Activated naive CD8-positive, alpha-beta T cell treated with anti-CD3 and anti-CD28 coated beads, Interleukin-2, amount 10 ng/mL, durations not matched to agents 7 days and 5 days (primary cell): ENCODE data around the gene SIX5. TPM values are rescaled to one million over a fixed set of nuclear protein-coding genes. Genes with fewer than 3 reads are reported as not detected.

Experiments used
- ATAC-seq: fragments of 150-1000 bp; cut with Tn5 transposase; one replicate; pipeline ENCODE4 v1.10.0; 2021; ENCODE audit warnings: low read depth, moderate library complexity
- POLR2A ChIA-PET: fragments of 350-600 bp; sonication (Branson Sonifier 250); formaldehyde crosslinking; loops from one replicate; lab custom pipeline; 2021; ENCODE audit warnings: antibody characterized with exemption; lab: Charles Lee
- DNase-seq: peaks from one replicate; pipeline ENCODE4 v3.0.0; 2021
- H3K27ac Mint-ChIP-seq: one replicate; pipeline ENCODE4 v1.8.0; 2022; ENCODE audit warnings: mild to moderate bottlenecking, mixed read lengths
- H3K27me3 Mint-ChIP-seq: one replicate; pipeline ENCODE4 v1.8.0; 2022; ENCODE audit warnings: mild to moderate bottlenecking, moderate library complexity, mixed read lengths
- H3K36me3 Mint-ChIP-seq: one replicate; pipeline ENCODE4 v1.8.0; 2021; ENCODE audit warnings: mild to moderate bottlenecking, mixed read lengths
- H3K4me1 Mint-ChIP-seq: one replicate; pipeline ENCODE4 v1.8.0; 2021; ENCODE audit warnings: mixed read lengths
- H3K4me3 Mint-ChIP-seq: one replicate; pipeline ENCODE4 v1.8.0; 2022; ENCODE audit warnings: mild to moderate bottlenecking, moderate library complexity, mixed read lengths
- H3K9me3 Mint-ChIP-seq: one replicate; pipeline ENCODE4 v1.8.0; 2021; ENCODE audit warnings: mixed read lengths
- total RNA-seq, 2 experiments: library from RNA; stranded (reverse); gene quantifications; one replicate each; pipeline ENCODE4 v1.2.3, GENCODE V29; 2021

The SIX5 gene
- 1 to 10 TPM; 1.8 to 2.5 TPM for total RNA-seq

GRCh38 chr19:45768984-45769782 lies at the start of gene SIX5:
Gene SIX5 (minus strand): TSS chr19:45769252. CDS start chr19:45768844, 408 bp downstream.
- ATAC-seq: peak; percentile 70
- no peaks in the 10 kb centered on the region for H3K36me3 Mint-ChIP-seq
- peak within 1 kb of the TSS; percentile 91 for H3K4me3 Mint-ChIP-seq
- no peaks in the 10 kb centered on the region for H3K9me3 Mint-ChIP-seq
- H3K27ac Mint-ChIP-seq: peak within 1 kb of the TSS; percentile 86
- H3K4me1 Mint-ChIP-seq: peaks cover 5% of the 10 kb centered on the region
- peaks cover 17% of the 10 kb centered on the region for H3K27me3 Mint-ChIP-seq
- POLR2A ChIA-PET: interaction anchor here (0.6 to 3.0 kb wide), 17 partner anchors 10 to 1841 kb away, joined by 3 to 37 read pairs (median 7); partner anchors contain the start of genes CCDC61, DMPK, DMWD and FBXO46
- peak; percentile 99 for DNase-seq

GRCh38 chr19:45817725-45818301 lies 48.8 kb upstream of the SIX5 start:
- no peak for DNase-seq
- POLR2A ChIA-PET: interaction anchor here (0.7 to 1.6 kb wide), 4 partner anchors 12 to 1982 kb away, joined by 3 to 6 read pairs (median 3); no protein-coding TSS in a partner anchor

GRCh38 chr19:45817010-45817724 lies 48.1 kb upstream of the SIX5 start:
- no peak overlapping the region for H3K27ac Mint-ChIP-seq
- DNase-seq (peak; percentile 97), ATAC-seq (peak; percentile 97)
- POLR2A ChIA-PET: interaction anchor here (0.7 to 1.6 kb wide), 10 partner anchors 13 to 1983 kb away, joined by 3 to 6 read pairs (median 4); partner anchors contain the start of gene IRF2BP1
- H3K36me3 Mint-ChIP-seq: peaks cover 3% of the 10 kb centered on the region
- H3K27me3 Mint-ChIP-seq: no peaks in the 10 kb centered on the region
- no peak overlapping the region for H3K4me3 Mint-ChIP-seq
- no peaks in the 10 kb centered on the region for H3K4me1 Mint-ChIP-seq
- no peaks in the 10 kb centered on the region for H3K9me3 Mint-ChIP-seq

More at GRCh38 chr19:45817725-45818301, 48.8 kb upstream of the SIX5 start:
- H3K27ac Mint-ChIP-seq: no peak overlapping the region
- H3K4me1 Mint-ChIP-seq: no peaks in the 10 kb centered on the region
- ATAC-seq: no peak
- H3K9me3 Mint-ChIP-seq: no peaks in the 10 kb centered on the region
- H3K4me3 Mint-ChIP-seq: no peak overlapping the region
- H3K36me3 Mint-ChIP-seq: peaks cover 3% of the 10 kb centered on the region
- no peaks in the 10 kb centered on the region for H3K27me3 Mint-ChIP-seq

- POLR2A ChIA-PET: interaction anchor here (0.6 to 1.5 kb wide), 10 partner anchors 17 to 507 kb away, joined by 3 to 6 read pairs (median 4); partner anchors contain the start of gene IRF2BP1
- no peak for DNase-seq
- H3K4me3 Mint-ChIP-seq: no peak overlapping the region
- no peaks in the 10 kb centered on the region for H3K4me1 Mint-ChIP-seq
- no peak overlapping the region for H3K27ac Mint-ChIP-seq
- no peaks in the 10 kb centered on the region for H3K9me3 Mint-ChIP-seq
- ATAC-seq: no peak
- no peaks in the 10 kb centered on the region for H3K27me3 Mint-ChIP-seq
- peaks cover 3% of the 10 kb centered on the region for H3K36me3 Mint-ChIP-seq
Observed at GRCh38 chr19:45816236-45817009, 47.4 kb upstream of the SIX5 start.

- H3K9me3 Mint-ChIP-seq: no peaks in the 10 kb centered on the region
- POLR2A ChIA-PET: interaction anchor here (0.6 to 1.5 kb wide), 4 partner anchors 67 to 506 kb away, joined by 3 to 5 read pairs (median 4); partner anchors contain the start of gene IRF2BP1
- no peak for ATAC-seq
- H3K27ac Mint-ChIP-seq: no peak overlapping the region
- no peak overlapping the region for H3K4me3 Mint-ChIP-seq
- no peaks in the 10 kb centered on the region for H3K4me1 Mint-ChIP-seq
- H3K36me3 Mint-ChIP-seq: no peaks in the 10 kb centered on the region
- no peak for DNase-seq
- H3K27me3 Mint-ChIP-seq: no peaks in the 10 kb centered on the region
Observed at GRCh38 chr19:45815481-45816216, 46.6 kb upstream of the SIX5 start.

- Mint-ChIP-seq H3K9me3 (no peaks in the 10 kb centered on the region), H3K27me3 (no peaks in the 10 kb centered on the region), H3K36me3 (no peaks in the 10 kb centered on the region), H3K4me3 (no peak within 1 kb of the TSS), H3K27ac (no peak within 1 kb of the TSS), H3K4me1 (peaks cover 5% of the 10 kb centered on the region)
- POLR2A ChIA-PET: interaction anchor here (1.0 to 1.6 kb wide), 3 partner anchors 16 to 188 kb away, joined by 3 to 5 read pairs (median 4); no protein-coding TSS in a partner anchor
- no peak for DNase-seq
- no peak for ATAC-seq
Observed at GRCh38 chr19:45814851-45815480, 45.9 kb upstream of the SIX5 start, which contains the start of gene RSPH6A. Gene RSPH6A (minus strand): TSS chr19:45815308. CDS start chr19:45815176, 132 bp downstream.

- DNase-seq (no peak), ATAC-seq (no peak)
- no peak overlapping the region for H3K27ac Mint-ChIP-seq
- H3K4me1 Mint-ChIP-seq: peaks cover 11% of the 10 kb centered on the region
- no peaks in the 10 kb centered on the region for H3K9me3 Mint-ChIP-seq
- no peak overlapping the region for H3K4me3 Mint-ChIP-seq
- H3K36me3 Mint-ChIP-seq: no peaks in the 10 kb centered on the region
- H3K27me3 Mint-ChIP-seq: peaks cover under 1% of the 10 kb centered on the region
- POLR2A ChIA-PET: interaction anchor here (0.7 to 1.6 kb wide), 4 partner anchors 15 to 188 kb away, joined by 3 to 5 read pairs (median 4); no protein-coding TSS in a partner anchor
Observed at GRCh38 chr19:45814166-45814780, 45.2 kb upstream of the SIX5 start.

GRCh38 chr19:45812297-45812696 lies 43.2 kb upstream of the SIX5 start:
- DNase-seq (no peak), ATAC-seq (no peak)
- H3K36me3 Mint-ChIP-seq: no peaks in the 10 kb centered on the region
- no peaks in the 10 kb centered on the region for H3K9me3 Mint-ChIP-seq
- peaks cover 11% of the 10 kb centered on the region for H3K4me1 Mint-ChIP-seq
- no peak overlapping the region for H3K4me3 Mint-ChIP-seq
- POLR2A ChIA-PET: no interaction called here
- no peak overlapping the region for H3K27ac Mint-ChIP-seq
- peaks cover 8% of the 10 kb centered on the region for H3K27me3 Mint-ChIP-seq

- Mint-ChIP-seq H3K9me3 (no peaks in the 10 kb centered on the region), H3K36me3 (no peaks in the 10 kb centered on the region), H3K27me3 (peaks cover 10% of the 10 kb centered on the region), H3K4me3 (peak overlapping the region; percentile 61), H3K27ac (no peak overlapping the region), H3K4me1 (peaks cover 11% of the 10 kb centered on the region)
- ATAC-seq (no peak), DNase-seq (no peak)
- POLR2A ChIA-PET: no interaction called here
Observed at GRCh38 chr19:45809643-45810159, 40.6 kb upstream of the SIX5 start.

GRCh38 chr19:45805719-45806118 lies 36.7 kb upstream of the SIX5 start:
- H3K9me3 Mint-ChIP-seq: no peaks in the 10 kb centered on the region
- DNase-seq: no peak
- POLR2A ChIA-PET: no interaction called here
- H3K36me3 Mint-ChIP-seq: no peaks in the 10 kb centered on the region
- peaks cover 11% of the 10 kb centered on the region for H3K4me1 Mint-ChIP-seq
- no peak for ATAC-seq
- H3K27ac Mint-ChIP-seq: no peak overlapping the region
- peaks cover 19% of the 10 kb centered on the region for H3K27me3 Mint-ChIP-seq
- no peak overlapping the region for H3K4me3 Mint-ChIP-seq

GRCh38 chr19:45804959-45805230 lies 35.8 kb upstream of the SIX5 start:
- DNase-seq: no peak
- Mint-ChIP-seq H3K9me3 (no peaks in the 10 kb centered on the region), H3K27me3 (peaks cover 21% of the 10 kb centered on the region), H3K4me1 (peaks cover 6% of the 10 kb centered on the region), H3K4me3 (no peak overlapping the region), H3K36me3 (no peaks in the 10 kb centered on the region), H3K27ac (no peak overlapping the region)
- ATAC-seq: no peak
- POLR2A ChIA-PET: no interaction called here
